Measurements from ENCODE around the gene TLR6.

GRCh38 chr4:38819569-38819968 lies 37.0 kb downstream of the TLR6 start:
- TF ChIP-seq EZH2 (IDR thresholded peaks at IDR 0.05; ENCODE audit: insufficient read depth, poor library complexity, severe bottlenecking) (no peak), EZH2phosphoT487 (IDR thresholded peaks at IDR 0.05; ENCODE audit: insufficient read depth, low read depth) (no peak)

Measured in GM23248 (cell line).